NCI-H748 (cell line): Measurements from ENCODE around the gene FBXL7.

Experiments
- DNase-seq: peaks from one replicate; lab custom pipeline; 2025; ENCODE audit not compliant: unreplicated experiment; lab: John Stamatoyannopoulos, UW

Gene FBXL7

GRCh38 chr5:15797116-15797515 is 297.1 kb downstream of the FBXL7 start:
- no peak for DNase-seq

- DNase-seq = no peak
Observed at GRCh38 chr5:15798006-15798405, 298.0 kb downstream of the FBXL7 start.

GRCh38 chr5:15799014-15799413 is 299.0 kb downstream of the FBXL7 start:
- DNase-seq = no peak

- DNase-seq = no peak
Observed at GRCh38 chr5:15799612-15800011, 299.6 kb downstream of the FBXL7 start.

- no peak for DNase-seq
Observed at GRCh38 chr5:15803280-15803679, 303.3 kb downstream of the FBXL7 start.

GRCh38 chr5:15806613-15807012 is 306.6 kb downstream of the FBXL7 start:
- DNase-seq = no peak

GRCh38 chr5:15807248-15807647 is 307.3 kb downstream of the FBXL7 start:
- no peak for DNase-seq

GRCh38 chr5:15807871-15808270 is 307.9 kb downstream of the FBXL7 start:
- no peak for DNase-seq

GRCh38 chr5:15808577-15808976 is 308.6 kb downstream of the FBXL7 start:
- no peak for DNase-seq

GRCh38 chr5:15819617-15820016 is 319.6 kb downstream of the FBXL7 start:
- no peak for DNase-seq

- no peak for DNase-seq
Observed at GRCh38 chr5:15821506-15821905, 321.5 kb downstream of the FBXL7 start.

- no peak for DNase-seq
Observed at GRCh38 chr5:15823398-15823797, 323.4 kb downstream of the FBXL7 start.

- DNase-seq = no peak
Observed at GRCh38 chr5:15827741-15828140, 327.8 kb downstream of the FBXL7 start.

- DNase-seq = no peak
Observed at GRCh38 chr5:15831408-15831807, 331.4 kb downstream of the FBXL7 start.

- DNase-seq = no peak
Observed at GRCh38 chr5:15833365-15833764, 333.4 kb downstream of the FBXL7 start.

- peak; percentile 55 for DNase-seq
Observed at GRCh38 chr5:15834596-15835245, 334.7 kb downstream of the FBXL7 start.

GRCh38 chr5:15835514-15835913 is 335.5 kb downstream of the FBXL7 start:
- DNase-seq = no peak

- DNase-seq = no peak
Observed at GRCh38 chr5:15837551-15838289, 337.7 kb downstream of the FBXL7 start.

GRCh38 chr5:15844253-15844652 is 344.3 kb downstream of the FBXL7 start:
- DNase-seq = no peak

GRCh38 chr5:15844871-15845270 is 344.9 kb downstream of the FBXL7 start:
- DNase-seq = no peak

- DNase-seq = no peak
Observed at GRCh38 chr5:15850536-15850935, 350.6 kb downstream of the FBXL7 start.

- DNase-seq = peak; percentile 51
Observed at GRCh38 chr5:15850939-15851341, 351.0 kb downstream of the FBXL7 start.

GRCh38 chr5:15852217-15852616 is 352.2 kb downstream of the FBXL7 start:
- DNase-seq = no peak
